Loucy (cell line): Measurements from ENCODE around the gene PBX1.

ENCODE experiments used
- EZH2phosphoT487 ChIP-seq: fragments of 200-600 bp; IDR thresholded peaks from 2 replicates; pipeline ENCODE4 v1.6.1; 2018; ENCODE audit warnings: antibody characterized with exemption, mild to moderate bottlenecking, moderate library complexity, borderline replicate concordance
- TF ChIP-seq, protein P1 (sequence below): fragments of 200-600 bp; sonication (generic); conservative IDR thresholded peaks from 2 replicates; pipeline ENCODE4 v1.5.1; 2014; ENCODE audit warnings: mild to moderate bottlenecking, antibody characterized with exemption, low read length

DNA sequence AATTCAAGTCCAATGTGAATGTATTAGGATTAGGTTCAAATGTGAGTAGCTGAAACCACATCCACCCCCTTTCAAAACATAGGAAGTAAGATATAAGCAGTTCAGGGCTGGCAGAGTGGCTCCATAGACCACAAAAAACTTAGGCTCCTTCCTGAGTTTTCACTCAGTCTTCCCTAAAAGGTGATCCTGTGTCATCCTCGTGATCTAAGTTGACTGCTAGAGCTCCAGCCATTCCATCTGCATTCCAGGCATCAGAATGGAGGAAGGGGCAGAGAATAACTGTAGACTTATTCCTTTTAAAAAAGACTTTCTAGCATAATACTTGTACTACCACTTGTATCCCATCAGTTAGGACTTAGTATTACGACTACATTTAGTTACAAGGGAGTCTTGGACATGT lies 204.1 kb downstream of the PBX1 start:
- TF ChIP-seq EZH2phosphoT487 = no peak
- TF ChIP-seq, protein P1, sequence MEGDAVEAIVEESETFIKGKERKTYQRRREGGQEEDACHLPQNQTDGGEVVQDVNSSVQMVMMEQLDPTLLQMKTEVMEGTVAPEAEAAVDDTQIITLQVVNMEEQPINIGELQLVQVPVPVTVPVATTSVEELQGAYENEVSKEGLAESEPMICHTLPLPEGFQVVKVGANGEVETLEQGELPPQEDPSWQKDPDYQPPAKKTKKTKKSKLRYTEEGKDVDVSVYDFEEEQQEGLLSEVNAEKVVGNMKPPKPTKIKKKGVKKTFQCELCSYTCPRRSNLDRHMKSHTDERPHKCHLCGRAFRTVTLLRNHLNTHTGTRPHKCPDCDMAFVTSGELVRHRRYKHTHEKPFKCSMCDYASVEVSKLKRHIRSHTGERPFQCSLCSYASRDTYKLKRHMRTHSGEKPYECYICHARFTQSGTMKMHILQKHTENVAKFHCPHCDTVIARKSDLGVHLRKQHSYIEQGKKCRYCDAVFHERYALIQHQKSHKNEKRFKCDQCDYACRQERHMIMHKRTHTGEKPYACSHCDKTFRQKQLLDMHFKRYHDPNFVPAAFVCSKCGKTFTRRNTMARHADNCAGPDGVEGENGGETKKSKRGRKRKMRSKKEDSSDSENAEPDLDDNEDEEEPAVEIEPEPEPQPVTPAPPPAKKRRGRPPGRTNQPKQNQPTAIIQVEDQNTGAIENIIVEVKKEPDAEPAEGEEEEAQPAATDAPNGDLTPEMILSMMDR = no peak
